OCI-LY3 (cell line): ENCODE data around the gene SERPINE2.

Source experiments
- CTCF ChIP-seq: fragments of 200-600, 300-600 bp; sonication (generic); IDR thresholded peaks from 2 replicates; pipeline ENCODE4 v1.5.1; 2014; ENCODE audit warnings: antibody characterized with exemption, low read length, low read depth
- EZH2phosphoT487 ChIP-seq: fragments of 200-600 bp; shearing (Covaris generic); IDR thresholded peaks from 2 replicates; pipeline ENCODE4 v1.6.1; 2018; ENCODE audit warnings: antibody characterized with exemption, mixed run types, low read depth

- TF ChIP-seq CTCF: no peak
- no peak for TF ChIP-seq EZH2phosphoT487
These were observed 41.1 kb downstream of the SERPINE2 start for GRCh38 chr2:223997938-223998337.
